Smooth muscle cell (in vitro differentiated cells): Measurements from ENCODE around the gene SERP2. TPM values are rescaled to one million over a fixed set of nuclear protein-coding genes. Genes with fewer than 3 reads are reported as not detected.

ENCODE experiments used
- DNase-seq: peaks from one replicate; lab custom pipeline; 2025; ENCODE audit not compliant: unreplicated experiment; lab: John Stamatoyannopoulos, UW
- H2AFZ ChIP-seq: fragments of 200-600 bp; sonication (generic); 2 replicates; pipeline ENCODE4 v1.6.0; 2016; ENCODE audit warnings: antibody characterized with exemption, low read depth, mild to moderate bottlenecking
- H3F3A ChIP-seq: fragments of 200-600 bp; sonication (generic); 2 replicates; pipeline ENCODE4 v1.6.0; 2017; ENCODE audit warnings: antibody characterized with exemption, low read depth
- H3K27ac ChIP-seq: fragments of 200-600 bp; sonication (generic); 2 replicates; pipeline ENCODE4 v1.5.1; 2016; ENCODE audit warnings: low read depth, mild to moderate bottlenecking
- H3K27me3 ChIP-seq: fragments of 200-600 bp; sonication (generic); 2 replicates; pipeline ENCODE4 v1.6.1; 2016; ENCODE audit warnings: low read depth, mild to moderate bottlenecking
- H3K36me3 ChIP-seq: fragments of 200-600 bp; sonication (generic); 2 replicates; pipeline ENCODE4 v1.5.1; 2016; ENCODE audit warnings: low read depth
- H3K4me1 ChIP-seq: fragments of 200-600 bp; sonication (generic); 2 replicates; pipeline ENCODE4 v1.5.1; 2016; ENCODE audit warnings: low read depth
- H3K4me2 ChIP-seq: fragments of 200-600 bp; sonication (generic); 2 replicates; pipeline ENCODE4 v1.6.0; 2016; ENCODE audit warnings: mild to moderate bottlenecking
- H3K4me3 ChIP-seq: fragments of 200-600 bp; sonication (generic); 2 replicates; pipeline ENCODE4 v1.5.1; 2016; ENCODE audit warnings: mild to moderate bottlenecking
- H3K79me2 ChIP-seq: fragments of 200-600 bp; sonication (generic); 2 replicates; pipeline ENCODE4 v1.6.0; 2016; ENCODE audit warnings: low read depth, mild to moderate bottlenecking
- H3K9ac ChIP-seq: fragments of 200-600 bp; sonication (generic); 2 replicates; pipeline ENCODE4 v1.6.0; 2016; ENCODE audit warnings: low read depth
- H3K9me3 ChIP-seq: fragments of 200-600 bp; sonication (generic); replicated peaks from 2 replicates; pipeline ENCODE4 v1.5.1; 2016; ENCODE audit warnings: low read depth
- H4K20me1 ChIP-seq: fragments of 200-600 bp; sonication (generic); 2 replicates; pipeline ENCODE4 v1.6.0; 2016; ENCODE audit warnings: low read depth
- WGBS: methylation state at CpG from one replicate; pipeline ENCODE4 v1.1.7; 2016; ENCODE audit warnings: low lambda C conversion rate; 5-methylcytosine and 5-hydroxymethylcytosine counted together
- polyA plus RNA-seq: library from polyadenylated mRNA; unstranded; fragments of >200 nt; fragmentation: Nextera tagmentation; extraction: Ambion mirVana; gene quantifications from 2 replicates; pipeline ENCODE4 v1.2.1, GENCODE V29; 2016
- total RNA-seq: library from RNA; depleted of rRNA; stranded (reverse); fragments of >200 nt; gene quantifications from 2 replicates; pipeline ENCODE4 v1.2.3, GENCODE V29; 2014
- TF ChIP-seq, protein P1 (sequence below): fragments of 200-600 bp; sonication (generic); IDR thresholded peaks from 2 replicates; pipeline ENCODE4 v1.5.1; 2017; ENCODE audit warnings: borderline replicate concordance, mild to moderate bottlenecking, antibody characterized with exemption; ENCODE audit not compliant: insufficient read depth, poor library complexity, severe bottlenecking

SERP2 gene
- total and polyA plus RNA-seq, 2 experiments from 2014 or later: 1.8 to 2.1 TPM

DNA sequence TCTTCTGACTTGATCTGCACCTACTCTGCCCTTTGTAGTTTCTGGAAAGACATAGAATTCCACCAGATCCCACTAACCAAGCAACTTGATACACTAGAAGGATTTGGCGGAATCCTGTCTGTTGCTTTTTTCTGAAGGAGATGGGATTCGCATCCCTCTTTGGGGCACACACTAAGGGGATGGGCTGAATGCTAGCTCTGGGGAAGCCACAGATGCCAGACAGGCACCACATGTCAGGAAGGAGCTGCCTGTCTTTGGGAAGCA lies 52.1 kb downstream of the SERP2 start:
- H3K4me1 ChIP-seq: no peaks in the 10 kb centered on the region
- DNase-seq: no peak
- H3K9ac ChIP-seq: no peak overlapping the region
- 92% methylated on average over 2 of the region's 2 CpGs for WGBS
- H3K79me2 ChIP-seq: no peaks in the 10 kb centered on the region
- H4K20me1 ChIP-seq: no peaks in the 10 kb centered on the region
- H3K36me3 ChIP-seq: no peaks in the 10 kb centered on the region
- TF ChIP-seq, protein P1, sequence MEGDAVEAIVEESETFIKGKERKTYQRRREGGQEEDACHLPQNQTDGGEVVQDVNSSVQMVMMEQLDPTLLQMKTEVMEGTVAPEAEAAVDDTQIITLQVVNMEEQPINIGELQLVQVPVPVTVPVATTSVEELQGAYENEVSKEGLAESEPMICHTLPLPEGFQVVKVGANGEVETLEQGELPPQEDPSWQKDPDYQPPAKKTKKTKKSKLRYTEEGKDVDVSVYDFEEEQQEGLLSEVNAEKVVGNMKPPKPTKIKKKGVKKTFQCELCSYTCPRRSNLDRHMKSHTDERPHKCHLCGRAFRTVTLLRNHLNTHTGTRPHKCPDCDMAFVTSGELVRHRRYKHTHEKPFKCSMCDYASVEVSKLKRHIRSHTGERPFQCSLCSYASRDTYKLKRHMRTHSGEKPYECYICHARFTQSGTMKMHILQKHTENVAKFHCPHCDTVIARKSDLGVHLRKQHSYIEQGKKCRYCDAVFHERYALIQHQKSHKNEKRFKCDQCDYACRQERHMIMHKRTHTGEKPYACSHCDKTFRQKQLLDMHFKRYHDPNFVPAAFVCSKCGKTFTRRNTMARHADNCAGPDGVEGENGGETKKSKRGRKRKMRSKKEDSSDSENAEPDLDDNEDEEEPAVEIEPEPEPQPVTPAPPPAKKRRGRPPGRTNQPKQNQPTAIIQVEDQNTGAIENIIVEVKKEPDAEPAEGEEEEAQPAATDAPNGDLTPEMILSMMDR: no peak
- no peak overlapping the region for H2AFZ ChIP-seq
- H3K9me3 ChIP-seq: no peaks in the 10 kb centered on the region
- no peak overlapping the region for H3K4me3 ChIP-seq
- H3F3A ChIP-seq: no peaks in the 10 kb centered on the region
- no peak overlapping the region for H3K4me2 ChIP-seq
- H3K27ac ChIP-seq: no peak overlapping the region
- H3K27me3 ChIP-seq: no peaks in the 10 kb centered on the region

DNA sequence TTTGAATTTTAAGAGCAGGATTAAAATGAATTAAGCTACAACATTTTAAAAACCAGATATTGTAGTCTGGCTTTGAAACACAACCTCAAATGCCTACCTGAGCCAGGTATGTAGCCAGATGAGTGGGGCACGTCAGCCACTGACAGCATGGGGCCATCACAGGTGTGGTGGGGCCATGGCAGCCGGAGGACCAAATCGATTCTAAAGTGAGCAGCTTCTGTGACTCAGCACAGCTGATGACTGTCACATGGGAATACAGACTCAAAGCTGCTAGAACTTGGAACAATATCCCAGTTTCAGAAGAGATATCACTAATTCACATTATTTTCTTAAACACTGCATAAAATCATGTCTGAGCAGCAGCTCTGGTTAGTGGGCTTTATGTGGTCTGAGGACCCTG lies 52.8 kb downstream of the SERP2 start:
- H3K4me2 ChIP-seq: no peak overlapping the region
- WGBS: 87% methylated on average over 3 of the region's 3 CpGs
- no peaks in the 10 kb centered on the region for H3K79me2 ChIP-seq
- no peaks in the 10 kb centered on the region for H3K4me1 ChIP-seq
- H3K27ac ChIP-seq: no peak overlapping the region
- no peak overlapping the region for H3K4me3 ChIP-seq
- TF ChIP-seq, protein P1: no peak
- no peak overlapping the region for H3K9ac ChIP-seq
- H3K9me3 ChIP-seq: no peaks in the 10 kb centered on the region
- no peak overlapping the region for H2AFZ ChIP-seq
- peaks cover 3% of the 10 kb centered on the region for H3F3A ChIP-seq
- no peaks in the 10 kb centered on the region for H3K36me3 ChIP-seq
- H4K20me1 ChIP-seq: no peaks in the 10 kb centered on the region
- no peaks in the 10 kb centered on the region for H3K27me3 ChIP-seq
- DNase-seq: no peak

DNA sequence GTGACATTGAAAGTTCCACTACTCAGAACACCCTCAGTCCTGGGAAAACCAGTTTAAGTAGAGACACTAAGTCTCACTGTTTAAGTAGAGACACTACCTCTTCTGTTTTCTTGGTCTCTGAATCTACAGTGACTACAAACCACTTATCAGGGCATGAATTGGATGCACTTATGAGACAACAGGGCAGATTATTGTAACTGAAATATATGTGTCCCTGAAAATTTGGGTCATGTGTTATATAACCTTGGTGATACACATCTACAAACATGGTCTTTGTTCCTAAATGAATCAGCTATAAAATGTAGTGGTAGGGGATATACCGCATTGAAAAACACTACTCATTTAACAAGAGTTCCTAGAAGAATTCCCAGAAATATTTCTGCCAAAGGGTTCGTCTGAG lies 55.7 kb downstream of the SERP2 start:
- H3K9me3 ChIP-seq: no peaks in the 10 kb centered on the region
- no peak overlapping the region for H3K9ac ChIP-seq
- TF ChIP-seq, protein P1: no peak
- H3K4me3 ChIP-seq: no peak overlapping the region
- 96% methylated on average over 2 of the region's 2 CpGs for WGBS
- DNase-seq: no peak
- H3K27ac ChIP-seq: no peak overlapping the region
- no peak overlapping the region for H3K4me2 ChIP-seq
- no peaks in the 10 kb centered on the region for H3K36me3 ChIP-seq
- H3K4me1 ChIP-seq: peaks cover 15% of the 10 kb centered on the region
- peaks cover 26% of the 10 kb centered on the region for H4K20me1 ChIP-seq
- no peaks in the 10 kb centered on the region for H3K27me3 ChIP-seq
- H3F3A ChIP-seq: peaks cover 11% of the 10 kb centered on the region
- no peak overlapping the region for H2AFZ ChIP-seq
- no peaks in the 10 kb centered on the region for H3K79me2 ChIP-seq

DNA sequence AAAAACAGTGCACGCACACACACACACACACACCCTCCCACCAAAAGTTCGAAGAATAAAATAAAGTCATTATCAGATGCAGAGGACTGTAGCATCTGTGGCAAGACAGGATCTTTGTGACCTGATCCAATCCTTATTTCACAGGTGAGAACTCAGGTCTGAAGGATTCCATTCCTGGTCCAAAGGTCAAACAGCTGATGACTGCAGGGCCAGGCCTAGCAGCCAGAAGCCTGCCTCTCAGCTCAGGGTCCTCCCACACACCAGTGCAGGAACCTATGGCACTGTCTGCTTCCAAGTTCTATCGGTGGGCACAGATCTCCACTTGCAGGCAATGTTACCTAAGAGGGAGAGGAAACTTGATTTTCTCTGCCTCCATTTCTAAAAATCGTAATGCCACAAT lies 57.5 kb downstream of the SERP2 start:
- no peak overlapping the region for H2AFZ ChIP-seq
- no peaks in the 10 kb centered on the region for H3K9me3 ChIP-seq
- H3K27ac ChIP-seq: no peak overlapping the region
- DNase-seq: no peak
- no peak overlapping the region for H3K9ac ChIP-seq
- no peaks in the 10 kb centered on the region for H3K27me3 ChIP-seq
- TF ChIP-seq, protein P1: no peak
- peaks cover 33% of the 10 kb centered on the region for H4K20me1 ChIP-seq
- peaks cover 11% of the 10 kb centered on the region for H3F3A ChIP-seq
- H3K36me3 ChIP-seq: no peaks in the 10 kb centered on the region
- no peak overlapping the region for H3K4me2 ChIP-seq
- H3K79me2 ChIP-seq: peaks cover 5% of the 10 kb centered on the region
- peaks cover 21% of the 10 kb centered on the region for H3K4me1 ChIP-seq
- 84% methylated on average over 4 of the region's 4 CpGs for WGBS
- H3K4me3 ChIP-seq: no peak overlapping the region
